H1 (cell line): ENCODE measurements around the gene L3MBTL4. TPM values are rescaled to one million over a fixed set of nuclear protein-coding genes. Genes with fewer than 3 reads are reported as not detected.

Source experiments
- ASH2L ChIP-seq: fragments of 200-600, 300-600 bp; sonication (generic); IDR thresholded peaks from one replicate; pipeline ENCODE4 v1.7.1; 2017; ENCODE audit warnings: low read length
- BCL11A ChIP-seq, 2 experiments: IDR thresholded peaks; one replicate each; pipeline ENCODE4 v1.6.1; 2011; ENCODE audit warnings: low read depth in 2 of 2, low read length in 2 of 2, mild to moderate bottlenecking in 2 of 2
- BRCA1 ChIP-seq: IDR thresholded peaks from 2 replicates; pipeline ENCODE4 v1.6.1; 2012; ENCODE audit warnings: low read depth, low read length, improper control_type of control experiment
- JUN ChIP-seq: IDR thresholded peaks from 2 replicates; pipeline ENCODE4 v1.6.1; 2011; ENCODE audit warnings: low read depth, mild to moderate bottlenecking, improper control_type of control experiment, low read length
- KDM4A ChIP-seq: IDR thresholded peaks from one replicate; pipeline ENCODE4 v1.7.1; 2012; ENCODE audit warnings: low read depth, mild to moderate bottlenecking, moderate library complexity, low read length, inconsistent platforms; ENCODE audit not compliant: severe bottlenecking
- KDM5A ChIP-seq: fragments of 200-600 bp; IDR thresholded peaks from 2 replicates; pipeline ENCODE4 v1.7.1; 2012; ENCODE audit warnings: mild to moderate bottlenecking, low read length, inconsistent platforms, mixed read lengths
- NRF1 ChIP-seq: IDR thresholded peaks from 2 replicates; pipeline ENCODE4 v1.6.1; 2011; ENCODE audit warnings: mild to moderate bottlenecking, low read depth, low read length, improper control_type of control experiment
- RBBP5 ChIP-seq: IDR thresholded peaks from 2 replicates; pipeline ENCODE4 v1.7.1; 2012; ENCODE audit warnings: low read depth, mild to moderate bottlenecking, inconsistent platforms, low read length, moderate library complexity, borderline replicate concordance
- SIX5 ChIP-seq: IDR thresholded peaks from 2 replicates; pipeline ENCODE4 v1.6.1; 2011; ENCODE audit warnings: mild to moderate bottlenecking, low read depth, low read length
- SP1 ChIP-seq: IDR thresholded peaks from 2 replicates; pipeline ENCODE4 v1.6.1; 2011; ENCODE audit warnings: low read depth, low read length
- SRF ChIP-seq: IDR thresholded peaks from 2 replicates; pipeline ENCODE4 v1.6.1; 2011; ENCODE audit warnings: mild to moderate bottlenecking, low read depth, low read length, moderate library complexity
- TAF1 ChIP-seq: IDR thresholded peaks from 2 replicates; pipeline ENCODE4 v1.6.1; 2011; ENCODE audit warnings: mild to moderate bottlenecking, low read depth, low read length
- YY1 ChIP-seq: IDR thresholded peaks from 2 replicates; pipeline ENCODE4 v1.6.1; 2011; ENCODE audit warnings: low read depth, mild to moderate bottlenecking, low read length
- polyA plus RNA-seq, 7 experiments: library from polyadenylated mRNA; depleted of rRNA in 3 of 7; stranded (reverse) in 5 of 7; unstranded in 2 of 7; fragments of >200 nt in 5 of 7; fragments of 200-250 nt in 2 of 7; gene quantifications; 1 replicate in 5 of 7; 2 replicates in 1 of 7; 4 replicates in 1 of 7; pipeline versions ENCODE4 v1.2.1 to v1.2.3, GENCODE V29; 2011 to 2013; ENCODE audit warnings: missing spikeins in 2 of 7, mixed read lengths in 2 of 7
- total RNA-seq: library from RNA; stranded (reverse); fragmentation: NEBNext Ultra II Directional; extraction: Animal tissue kit (Norgen Biotek cat#: 25700); gene quantifications from 2 replicates; pipeline ENCODE4 v1.2.1, GENCODE V29; 2021
- TF ChIP-seq, protein P1 (sequence below): fragments of 300-600 bp; sonication (generic); IDR thresholded peaks from 2 replicates; pipeline ENCODE4 v1.7.1; 2012; ENCODE audit warnings: low read length, moderate library complexity, mild to moderate bottlenecking, inconsistent platforms; ENCODE audit not compliant: insufficient replicate concordance

L3MBTL4 gene
- total and polyA plus RNA-seq, 2 of the 8 experiments (the other 6 are each of a cell fraction or from before 2014, with no cell fraction given), result 1.0 to 2.1 TPM

DNA sequence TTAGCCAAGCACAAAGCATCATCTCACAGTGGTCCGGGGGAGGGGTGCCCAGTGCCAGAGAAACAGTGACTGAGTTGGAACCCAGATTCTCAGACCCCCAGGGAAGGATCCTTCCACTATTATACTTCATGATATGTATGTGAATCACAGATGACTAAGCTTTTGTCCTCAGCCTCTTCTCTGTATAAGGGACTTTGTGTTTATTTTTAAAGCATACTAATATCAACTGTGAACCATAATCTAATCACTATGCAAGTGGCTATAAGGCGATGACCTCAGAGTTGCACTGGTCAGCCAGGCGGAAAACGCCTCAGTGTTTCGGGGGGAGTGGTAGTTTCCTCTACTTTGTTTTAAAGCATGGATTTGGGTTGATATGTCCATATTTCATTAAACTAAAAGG, 359.0 kb downstream of the L3MBTL4 start (continued):
- TF ChIP-seq, protein P1, sequence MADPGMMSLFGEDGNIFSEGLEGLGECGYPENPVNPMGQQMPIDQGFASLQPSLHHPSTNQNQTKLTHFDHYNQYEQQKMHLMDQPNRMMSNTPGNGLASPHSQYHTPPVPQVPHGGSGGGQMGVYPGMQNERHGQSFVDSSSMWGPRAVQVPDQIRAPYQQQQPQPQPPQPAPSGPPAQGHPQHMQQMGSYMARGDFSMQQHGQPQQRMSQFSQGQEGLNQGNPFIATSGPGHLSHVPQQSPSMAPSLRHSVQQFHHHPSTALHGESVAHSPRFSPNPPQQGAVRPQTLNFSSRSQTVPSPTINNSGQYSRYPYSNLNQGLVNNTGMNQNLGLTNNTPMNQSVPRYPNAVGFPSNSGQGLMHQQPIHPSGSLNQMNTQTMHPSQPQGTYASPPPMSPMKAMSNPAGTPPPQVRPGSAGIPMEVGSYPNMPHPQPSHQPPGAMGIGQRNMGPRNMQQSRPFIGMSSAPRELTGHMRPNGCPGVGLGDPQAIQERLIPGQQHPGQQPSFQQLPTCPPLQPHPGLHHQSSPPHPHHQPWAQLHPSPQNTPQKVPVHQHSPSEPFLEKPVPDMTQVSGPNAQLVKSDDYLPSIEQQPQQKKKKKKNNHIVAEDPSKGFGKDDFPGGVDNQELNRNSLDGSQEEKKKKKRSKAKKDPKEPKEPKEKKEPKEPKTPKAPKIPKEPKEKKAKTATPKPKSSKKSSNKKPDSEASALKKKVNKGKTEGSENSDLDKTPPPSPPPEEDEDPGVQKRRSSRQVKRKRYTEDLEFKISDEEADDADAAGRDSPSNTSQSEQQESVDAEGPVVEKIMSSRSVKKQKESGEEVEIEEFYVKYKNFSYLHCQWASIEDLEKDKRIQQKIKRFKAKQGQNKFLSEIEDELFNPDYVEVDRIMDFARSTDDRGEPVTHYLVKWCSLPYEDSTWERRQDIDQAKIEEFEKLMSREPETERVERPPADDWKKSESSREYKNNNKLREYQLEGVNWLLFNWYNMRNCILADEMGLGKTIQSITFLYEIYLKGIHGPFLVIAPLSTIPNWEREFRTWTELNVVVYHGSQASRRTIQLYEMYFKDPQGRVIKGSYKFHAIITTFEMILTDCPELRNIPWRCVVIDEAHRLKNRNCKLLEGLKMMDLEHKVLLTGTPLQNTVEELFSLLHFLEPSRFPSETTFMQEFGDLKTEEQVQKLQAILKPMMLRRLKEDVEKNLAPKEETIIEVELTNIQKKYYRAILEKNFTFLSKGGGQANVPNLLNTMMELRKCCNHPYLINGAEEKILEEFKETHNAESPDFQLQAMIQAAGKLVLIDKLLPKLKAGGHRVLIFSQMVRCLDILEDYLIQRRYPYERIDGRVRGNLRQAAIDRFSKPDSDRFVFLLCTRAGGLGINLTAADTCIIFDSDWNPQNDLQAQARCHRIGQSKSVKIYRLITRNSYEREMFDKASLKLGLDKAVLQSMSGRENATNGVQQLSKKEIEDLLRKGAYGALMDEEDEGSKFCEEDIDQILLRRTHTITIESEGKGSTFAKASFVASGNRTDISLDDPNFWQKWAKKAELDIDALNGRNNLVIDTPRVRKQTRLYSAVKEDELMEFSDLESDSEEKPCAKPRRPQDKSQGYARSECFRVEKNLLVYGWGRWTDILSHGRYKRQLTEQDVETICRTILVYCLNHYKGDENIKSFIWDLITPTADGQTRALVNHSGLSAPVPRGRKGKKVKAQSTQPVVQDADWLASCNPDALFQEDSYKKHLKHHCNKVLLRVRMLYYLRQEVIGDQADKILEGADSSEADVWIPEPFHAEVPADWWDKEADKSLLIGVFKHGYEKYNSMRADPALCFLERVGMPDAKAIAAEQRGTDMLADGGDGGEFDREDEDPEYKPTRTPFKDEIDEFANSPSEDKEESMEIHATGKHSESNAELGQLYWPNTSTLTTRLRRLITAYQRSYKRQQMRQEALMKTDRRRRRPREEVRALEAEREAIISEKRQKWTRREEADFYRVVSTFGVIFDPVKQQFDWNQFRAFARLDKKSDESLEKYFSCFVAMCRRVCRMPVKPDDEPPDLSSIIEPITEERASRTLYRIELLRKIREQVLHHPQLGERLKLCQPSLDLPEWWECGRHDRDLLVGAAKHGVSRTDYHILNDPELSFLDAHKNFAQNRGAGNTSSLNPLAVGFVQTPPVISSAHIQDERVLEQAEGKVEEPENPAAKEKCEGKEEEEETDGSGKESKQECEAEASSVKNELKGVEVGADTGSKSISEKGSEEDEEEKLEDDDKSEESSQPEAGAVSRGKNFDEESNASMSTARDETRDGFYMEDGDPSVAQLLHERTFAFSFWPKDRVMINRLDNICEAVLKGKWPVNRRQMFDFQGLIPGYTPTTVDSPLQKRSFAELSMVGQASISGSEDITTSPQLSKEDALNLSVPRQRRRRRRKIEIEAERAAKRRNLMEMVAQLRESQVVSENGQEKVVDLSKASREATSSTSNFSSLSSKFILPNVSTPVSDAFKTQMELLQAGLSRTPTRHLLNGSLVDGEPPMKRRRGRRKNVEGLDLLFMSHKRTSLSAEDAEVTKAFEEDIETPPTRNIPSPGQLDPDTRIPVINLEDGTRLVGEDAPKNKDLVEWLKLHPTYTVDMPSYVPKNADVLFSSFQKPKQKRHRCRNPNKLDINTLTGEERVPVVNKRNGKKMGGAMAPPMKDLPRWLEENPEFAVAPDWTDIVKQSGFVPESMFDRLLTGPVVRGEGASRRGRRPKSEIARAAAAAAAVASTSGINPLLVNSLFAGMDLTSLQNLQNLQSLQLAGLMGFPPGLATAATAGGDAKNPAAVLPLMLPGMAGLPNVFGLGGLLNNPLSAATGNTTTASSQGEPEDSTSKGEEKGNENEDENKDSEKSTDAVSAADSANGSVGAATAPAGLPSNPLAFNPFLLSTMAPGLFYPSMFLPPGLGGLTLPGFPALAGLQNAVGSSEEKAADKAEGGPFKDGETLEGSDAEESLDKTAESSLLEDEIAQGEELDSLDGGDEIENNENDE, result no peak
- no peak for TF ChIP-seq SIX5
- TF ChIP-seq RBBP5, result no peak
- no peak for TF ChIP-seq TAF1
- TF ChIP-seq BRCA1, result no peak
- TF ChIP-seq SRF, result no peak
- no peak for TF ChIP-seq NRF1
- no peak for TF ChIP-seq ASH2L
- TF ChIP-seq JUN, result no peak
- TF ChIP-seq SP1, result no peak
- no peak for TF ChIP-seq YY1
- no peak for TF ChIP-seq KDM4A
- TF ChIP-seq BCL11A (IDR thresholded peaks at IDR 0.05; ENCODE audit: low read depth in 2 of 2, low read length in 2 of 2), result no peak
- TF ChIP-seq KDM5A, result no peak
